Kidney (tissue), 14 donors: Measurements from ENCODE around the gene NEK7. TPM values are rescaled to one million over a fixed set of nuclear protein-coding genes. Genes with fewer than 3 reads are reported as not detected.

Experiments
- DNase-seq, 5 donors: peaks; one replicate each; pipeline ENCODE4 v3.0.0-alpha.2; 2013 to 2020
- FAIRE-seq: peaks from 2 replicates; lab custom pipeline; 2012; peaks lifted over from hg19 to GRCh38; lab: Jason Lieb, UNC
- H3K27ac ChIP-seq, 2 donors: one replicate each; pipeline ENCODE4 v1.7.0; 2013; ENCODE audit warnings: low read depth in 2 of 2, low read length in 2 of 2, inconsistent platforms in 1 of 2
- H3K27me3 ChIP-seq: one replicate; pipeline ENCODE4 v1.7.1; 2013; ENCODE audit warnings: low read length, inconsistent platforms; ENCODE audit not compliant: control insufficient read depth, insufficient read depth
- H3K36me3 ChIP-seq, 3 donors: one replicate each; pipeline versions ENCODE4 v1.7.0 to v1.7.1; 2013; ENCODE audit warnings: low read length in 3 of 3, control low read depth in 1 of 3, inconsistent platforms in 1 of 3; ENCODE audit not compliant: insufficient read depth in 3 of 3, control insufficient read depth in 2 of 3
- H3K4me1 ChIP-seq, 3 donors: one replicate each; pipeline versions ENCODE4 v1.7.0 to v1.7.1; 2013; ENCODE audit warnings: low read length in 3 of 3, inconsistent platforms in 1 of 3, low read depth in 1 of 3; ENCODE audit not compliant: control insufficient read depth in 2 of 3, insufficient read depth in 2 of 3
- H3K4me3 ChIP-seq, 3 donors: one replicate each; pipeline versions ENCODE4 v1.7.0 to v1.8.1; 2013; ENCODE audit warnings: low read length in 3 of 3, control low read depth in 1 of 3, inconsistent platforms in 1 of 3
- H3K9ac ChIP-seq, 3 donors: one replicate each; pipeline versions ENCODE4 v1.7.0 to v1.7.1; 2013; ENCODE audit warnings: low read length in 3 of 3, control low read depth in 1 of 3, inconsistent platforms in 1 of 3
- H3K9me3 ChIP-seq, 3 donors: one replicate each; pipeline versions ENCODE4 v1.7.0 to v1.7.1; 2013; ENCODE audit warnings: low read length in 3 of 3, control low read depth in 1 of 3, inconsistent platforms in 1 of 3; ENCODE audit not compliant: control insufficient read depth in 2 of 3, insufficient read depth in 1 of 3
- CTCF ChIP-seq: IDR thresholded peaks from 3 replicates; pipeline ENCODE4 v1.5.1; 2012; ENCODE audit warnings: mild to moderate bottlenecking, moderate library complexity, borderline replicate concordance; ENCODE audit not compliant: insufficient read depth; ENCODE audit errors: extremely low read depth
- intact Hi-C: fragments of 100-400 bp; cut with DNase I; formaldehyde crosslinking; loops from one replicate; pipeline ENCODE4 v1.11.1; 2022
- polyA plus RNA-seq: library from polyadenylated mRNA; stranded (reverse); fragments of 350-450 nt; fragmentation: Illumina TruSeq; extraction: RNeasy Lipid Tissue Mini Kit (QIAGEN cat#74804); gene quantifications from one replicate; pipeline ENCODE4 v1.2.3, GENCODE V29; 2014; ENCODE audit warnings: low read depth, low replicate concordance; ENCODE audit not compliant: insufficient read depth
- total RNA-seq: library from RNA; stranded (reverse); fragmentation: NEBNext Ultra II Directional; extraction: Animal tissue kit (Norgen Biotek cat#: 25700); gene quantifications from one replicate; pipeline ENCODE4 v1.2.1, GENCODE V29; 2021
- donor health status: control.
- donor health status: control.
- donor health status: control.
- donor health status: control.
- donor health status: control.
- donor health status: DM: yes; HTN: yes; CAD: no.
- donor health status: Normal renal cell carcinoma (clear cell type).

Gene NEK7
- total and polyA plus RNA-seq, 2 donors from 2014 or later: 17.3 to 65.5 TPM

GRCh38 chr1:198316546-198317100 lies 159.8 kb downstream of the NEK7 start:
- intact Hi-C loops: no loop called here
- FAIRE-seq (no peak), DNase-seq (no peak)
- H3K4me1 ChIP-seq: no peaks in the 10 kb centered on the region
- H3K4me3 ChIP-seq: no peak overlapping the region
- H3K27me3 ChIP-seq: no peaks in the 10 kb centered on the region
- no peak overlapping the region for H3K27ac ChIP-seq
- no peaks in the 10 kb centered on the region for H3K9me3 ChIP-seq
- H3K36me3 ChIP-seq: peaks cover 0 to 4% (median 0%) of the 10 kb centered on the region in 3 donors
- TF ChIP-seq CTCF: no peak
- no peak overlapping the region for H3K9ac ChIP-seq

- no peak overlapping the region for H3K4me3 ChIP-seq
- peaks cover 0 to 4% (median 0%) of the 10 kb centered on the region in 3 donors for H3K36me3 ChIP-seq
- H3K4me1 ChIP-seq: no peaks in the 10 kb centered on the region
- intact Hi-C loops: no loop called here
- H3K9me3 ChIP-seq: no peaks in the 10 kb centered on the region
- FAIRE-seq: no peak
- H3K27me3 ChIP-seq: no peaks in the 10 kb centered on the region
- no peak for TF ChIP-seq CTCF
- no peak for DNase-seq
- H3K9ac ChIP-seq: no peak overlapping the region
- H3K27ac ChIP-seq: no peak overlapping the region
Measured at GRCh38 chr1:198318085-198318484, 161.3 kb downstream of the NEK7 start.

- H3K9me3 ChIP-seq: no peaks in the 10 kb centered on the region
- H3K4me1 ChIP-seq: no peaks in the 10 kb centered on the region
- no peaks in the 10 kb centered on the region for H3K27me3 ChIP-seq
- intact Hi-C loops: no loop called here
- TF ChIP-seq CTCF: no peak
- FAIRE-seq (no peak), DNase-seq (no peak)
- H3K4me3 ChIP-seq: no peak overlapping the region
- H3K9ac ChIP-seq: no peak overlapping the region
- H3K36me3 ChIP-seq: peaks cover 0 to 4% (median 0%) of the 10 kb centered on the region in 3 donors
- H3K27ac ChIP-seq: no peak overlapping the region
Measured at GRCh38 chr1:198320759-198321158, 164.0 kb downstream of the NEK7 start.

GRCh38 chr1:198326232-198326631 lies 169.4 kb downstream of the NEK7 start:
- no peak overlapping the region for H3K9ac ChIP-seq
- no peaks in the 10 kb centered on the region for H3K4me1 ChIP-seq
- no peaks in the 10 kb centered on the region for H3K36me3 ChIP-seq
- intact Hi-C loops: no loop called here
- H3K27me3 ChIP-seq: no peaks in the 10 kb centered on the region
- no peak for TF ChIP-seq CTCF
- no peak overlapping the region for H3K4me3 ChIP-seq
- DNase-seq (no peak), FAIRE-seq (no peak)
- no peak overlapping the region for H3K27ac ChIP-seq
- H3K9me3 ChIP-seq: no peaks in the 10 kb centered on the region
